T-helper 2 cell treated with Interferon-gamma antibody and Interleukin-4, amounts not matched to agents 5 μg/mL and 100 μg/mL, for 36 hours (primary cell): ENCODE results near the gene MARS1.
A peak's percentile ranks its signal among the peaks of the same experiment; 100 is the strongest.

Experiments used
- DNase-seq: peaks from one replicate; pipeline ENCODE4 v3.0.0; 2021; ENCODE audit warnings: low spot score
- H3K27ac Mint-ChIP-seq: one replicate; pipeline ENCODE4 v1.8.0; 2021; ENCODE audit warnings: mild to moderate bottlenecking, mixed read lengths
- H3K27me3 Mint-ChIP-seq: one replicate; pipeline ENCODE4 v1.8.0; 2021; ENCODE audit warnings: low read depth, mixed read lengths
- H3K36me3 Mint-ChIP-seq: one replicate; pipeline ENCODE4 v1.8.0; 2021; ENCODE audit warnings: low read depth, mixed read lengths
- H3K4me1 Mint-ChIP-seq: one replicate; pipeline ENCODE4 v1.8.0; 2021; ENCODE audit warnings: low read depth, mixed read lengths
- H3K4me3 Mint-ChIP-seq: one replicate; pipeline ENCODE4 v1.8.0; 2022; ENCODE audit warnings: mild to moderate bottlenecking, moderate library complexity, mixed read lengths
- H3K9me3 Mint-ChIP-seq: one replicate; pipeline ENCODE4 v1.8.0; 2021; ENCODE audit warnings: mixed read lengths

The MARS1 gene

GRCh38 chr12:57472391-57472790 is 15.5 kb upstream of the MARS1 start:
- H3K4me3 Mint-ChIP-seq, result no peak overlapping the region
- H3K27me3 Mint-ChIP-seq, result no peaks in the 10 kb centered on the region
- DNase-seq, result no peak
- no peak overlapping the region for H3K27ac Mint-ChIP-seq
- peaks cover 64% of the 10 kb centered on the region for H3K36me3 Mint-ChIP-seq
- no peaks in the 10 kb centered on the region for H3K9me3 Mint-ChIP-seq
- peaks cover 31% of the 10 kb centered on the region for H3K4me1 Mint-ChIP-seq

DNA sequence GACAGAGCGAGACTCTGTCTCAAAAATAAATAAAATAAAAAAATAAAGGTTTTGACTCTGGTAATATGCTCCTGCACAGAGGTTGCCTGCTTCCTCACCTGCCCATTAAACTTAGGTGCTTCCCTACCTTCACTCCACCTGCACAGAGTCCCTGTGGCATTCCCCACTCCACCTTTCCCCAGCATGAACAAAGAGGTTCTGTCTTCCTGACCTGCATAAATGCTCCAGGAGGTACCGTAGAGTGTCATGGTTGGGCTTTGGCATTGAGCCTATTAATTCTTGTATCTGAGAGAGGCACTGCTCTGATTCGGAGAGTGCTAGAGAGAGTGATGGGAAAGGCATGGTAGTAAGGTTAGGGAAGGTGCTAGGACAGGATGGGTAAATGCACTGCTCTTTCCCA is 14.5 kb upstream of the MARS1 start:
- peaks cover 39% of the 10 kb centered on the region for H3K4me1 Mint-ChIP-seq

DNA sequence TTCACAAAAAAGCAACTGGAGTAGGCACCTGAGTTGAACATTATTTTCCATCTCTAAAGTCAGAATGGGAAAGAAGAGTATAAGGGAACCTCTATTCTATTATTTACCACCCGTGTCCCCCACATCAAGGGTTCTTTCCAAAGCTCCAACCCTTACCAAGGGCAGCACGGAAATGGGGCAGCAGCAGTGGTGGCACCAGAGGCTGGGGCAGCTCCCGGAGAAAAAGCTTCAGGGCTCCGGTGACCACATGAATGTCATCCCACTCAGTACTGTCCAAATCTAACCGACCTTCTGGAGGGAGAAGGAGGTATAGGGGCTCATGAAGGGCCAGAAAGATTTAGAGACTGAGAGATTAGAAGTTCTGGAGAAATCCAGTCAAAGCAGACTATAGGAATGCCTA is 14.0 kb upstream of the MARS1 start:
- Mint-ChIP-seq H3K4me1 (peaks cover 44% of the 10 kb centered on the region), H3K36me3 (peaks cover 64% of the 10 kb centered on the region), H3K27me3 (no peaks in the 10 kb centered on the region), H3K4me3 (peak overlapping the region; percentile 72), H3K9me3 (no peaks in the 10 kb centered on the region), H3K27ac (peak overlapping the region; percentile 64)
- DNase-seq, result no peak

More for the DNA sequence above, 14.5 kb upstream of the MARS1 start:
- no peak overlapping the region for H3K27ac Mint-ChIP-seq
- no peak overlapping the region for H3K4me3 Mint-ChIP-seq
- H3K9me3 Mint-ChIP-seq, result no peaks in the 10 kb centered on the region
- no peak for DNase-seq
- peaks cover 61% of the 10 kb centered on the region for H3K36me3 Mint-ChIP-seq
- H3K27me3 Mint-ChIP-seq, result no peaks in the 10 kb centered on the region

DNA sequence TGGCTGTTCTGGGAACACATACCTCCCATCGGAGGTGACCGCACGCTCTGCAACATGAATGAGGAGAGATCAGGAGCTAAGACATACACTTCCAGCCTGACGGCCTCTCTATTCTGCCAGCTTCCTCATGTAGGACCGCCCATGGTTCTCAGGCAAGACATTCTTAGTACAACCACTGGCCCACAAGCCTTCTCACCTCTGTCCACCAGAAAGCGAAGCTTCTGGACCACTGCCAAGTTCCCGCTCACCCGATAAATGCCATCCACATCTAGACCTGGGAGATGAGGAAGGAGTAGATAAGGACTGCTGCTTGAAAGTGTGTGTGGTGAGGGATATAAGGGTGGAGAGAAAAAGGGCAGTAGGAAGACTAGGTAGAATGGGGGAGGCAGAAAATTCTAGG is 13.4 kb upstream of the MARS1 start:
- Mint-ChIP-seq H3K9me3 (no peaks in the 10 kb centered on the region), H3K27me3 (no peaks in the 10 kb centered on the region), H3K4me1 (peaks cover 50% of the 10 kb centered on the region), H3K36me3 (peaks cover 59% of the 10 kb centered on the region), H3K27ac (peak overlapping the region; percentile 64), H3K4me3 (peak overlapping the region; percentile 72)
- no peak for DNase-seq

- peak overlapping the region; percentile 64 for H3K27ac Mint-ChIP-seq
- no peaks in the 10 kb centered on the region for H3K27me3 Mint-ChIP-seq
- no peak for DNase-seq
- H3K36me3 Mint-ChIP-seq, result peaks cover 55% of the 10 kb centered on the region
- H3K4me3 Mint-ChIP-seq, result peak overlapping the region; percentile 72
- no peaks in the 10 kb centered on the region for H3K9me3 Mint-ChIP-seq
- H3K4me1 Mint-ChIP-seq, result peaks cover 54% of the 10 kb centered on the region
These were observed 13.0 kb upstream of the MARS1 start for GRCh38 chr12:57474862-57475261.

DNA sequence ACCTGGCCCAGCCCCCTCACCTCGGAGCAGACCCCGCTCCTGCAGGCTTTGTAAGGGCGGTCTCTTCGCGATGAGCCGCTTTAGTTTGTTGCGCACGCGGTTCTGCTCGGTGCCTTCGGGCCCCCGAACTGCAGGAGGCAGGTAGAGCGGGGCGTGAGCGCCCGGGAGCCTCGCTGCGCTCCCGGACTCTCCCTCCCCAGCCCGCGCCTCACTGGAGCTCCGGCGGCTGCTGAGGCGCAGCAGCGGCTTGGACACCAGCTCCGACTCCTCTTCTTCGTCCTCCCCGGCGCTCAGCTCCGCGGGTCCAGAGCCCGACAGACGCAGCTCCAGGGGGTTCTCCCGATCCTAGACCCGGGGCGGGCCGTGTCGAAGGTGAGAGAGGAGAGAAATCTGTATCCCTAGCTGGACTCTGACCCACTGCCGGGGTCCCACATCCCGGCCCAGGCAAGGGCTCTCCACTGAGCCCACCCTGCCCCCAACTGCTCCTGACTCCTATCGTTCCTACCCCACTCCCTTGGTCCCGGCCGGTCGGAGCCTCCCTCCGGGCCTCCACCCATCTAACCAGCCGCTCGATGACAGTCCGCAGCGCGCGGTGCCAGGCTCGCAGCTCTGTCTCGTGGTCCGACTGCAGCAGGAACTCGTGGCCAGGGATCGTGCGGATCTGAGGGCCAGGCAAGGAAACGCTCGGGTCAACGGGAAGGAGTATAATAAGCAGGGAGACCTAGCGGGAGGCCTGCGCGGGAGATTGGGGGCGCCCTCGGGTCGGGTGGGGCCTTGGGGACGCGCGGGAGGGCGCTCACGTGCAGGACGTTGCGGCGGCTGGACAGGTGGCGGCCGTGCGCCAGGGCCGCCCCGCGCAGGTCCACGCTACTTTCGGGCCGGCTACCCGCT is 12.4 kb upstream of the MARS1 start:
- Mint-ChIP-seq H3K4me1 (peaks cover 58% of the 10 kb centered on the region), H3K27me3 (no peaks in the 10 kb centered on the region), H3K4me3 (peak overlapping the region; percentile 96), H3K9me3 (no peaks in the 10 kb centered on the region), H3K36me3 (peaks cover 55% of the 10 kb centered on the region), H3K27ac (peak overlapping the region; percentile 46)
- DNase-seq, result no peak

DNA sequence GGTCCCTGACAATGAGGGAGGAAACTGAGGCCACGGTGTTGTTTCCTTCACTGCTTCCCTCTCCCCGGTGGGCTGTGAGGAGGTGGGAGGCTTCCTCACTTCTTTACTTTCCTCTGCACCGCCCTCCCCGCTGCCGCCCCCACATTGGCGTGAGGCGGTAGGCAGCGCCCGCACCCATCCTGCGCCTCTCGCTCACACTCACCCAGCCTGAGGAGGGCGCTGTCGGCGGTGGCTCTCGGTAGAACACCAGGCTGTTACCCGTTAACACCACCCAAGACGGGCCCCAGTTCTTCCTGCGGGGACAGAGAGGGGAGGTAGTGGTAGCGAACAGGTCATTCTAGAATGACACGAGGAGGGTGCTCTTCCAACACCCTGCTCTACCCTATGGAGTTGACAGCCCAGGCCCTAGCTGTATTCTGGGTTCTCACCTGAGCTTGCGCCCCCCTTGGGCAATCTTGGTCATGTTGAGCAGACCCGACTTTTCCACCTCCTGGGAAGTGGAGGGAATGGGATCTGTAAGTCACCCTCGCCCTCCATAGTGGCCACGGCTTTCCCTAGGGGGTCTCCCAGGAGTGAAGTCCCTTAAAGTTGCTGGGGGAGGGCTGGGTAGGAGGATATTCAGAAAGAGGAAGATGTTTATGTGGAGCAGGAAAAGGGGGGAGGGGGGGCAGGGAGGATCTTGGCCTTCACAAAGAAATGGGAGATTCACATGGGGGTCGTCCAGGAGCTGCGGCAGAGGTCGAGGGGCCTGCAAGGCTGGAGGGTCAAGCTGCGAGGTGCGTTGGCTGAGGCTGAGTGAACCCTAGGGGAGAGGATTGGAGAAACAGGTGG is 11.5 kb upstream of the MARS1 start:
- Mint-ChIP-seq H3K27ac (peak overlapping the region; percentile 99), H3K4me1 (peaks cover 64% of the 10 kb centered on the region), H3K4me3 (peak overlapping the region; percentile 96), H3K27me3 (no peaks in the 10 kb centered on the region), H3K9me3 (no peaks in the 10 kb centered on the region), H3K36me3 (peaks cover 51% of the 10 kb centered on the region)
- DNase-seq, result peak; percentile 81

DNA sequence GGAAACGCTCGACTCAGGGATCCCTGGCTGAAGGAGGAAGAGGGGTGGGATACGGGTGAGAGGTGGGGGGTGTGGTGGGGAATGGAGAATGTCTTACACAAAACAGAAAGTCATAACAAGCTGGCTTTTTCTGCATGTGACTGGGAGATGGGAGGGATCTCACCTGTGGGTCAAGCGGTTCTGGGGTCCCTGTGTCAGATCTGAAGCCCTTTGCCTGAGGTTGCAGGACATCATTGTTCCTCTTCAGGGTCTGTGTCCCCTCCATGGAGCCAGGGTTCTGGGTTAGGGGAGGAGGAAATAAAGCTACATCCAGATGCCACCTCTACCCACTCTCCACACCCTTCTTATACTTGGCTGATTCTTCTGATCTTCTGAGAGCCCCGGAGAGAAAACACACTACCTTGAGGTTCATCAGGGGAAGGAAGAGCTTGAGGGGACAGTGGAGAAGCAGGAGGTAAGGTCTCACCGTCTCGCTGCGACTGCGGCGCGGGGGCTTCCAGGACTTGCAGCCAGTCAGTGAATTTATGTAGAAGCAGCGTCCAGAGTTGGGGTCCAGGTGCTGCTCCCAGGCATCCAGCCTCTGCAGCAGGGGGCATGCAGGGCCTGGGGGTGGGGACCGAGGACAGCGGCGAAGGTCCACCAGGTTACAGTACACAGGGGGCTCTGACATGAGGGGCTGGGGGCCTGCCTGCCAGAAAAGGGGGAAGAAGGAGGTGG is 10.7 kb upstream of the MARS1 start:
- H3K36me3 Mint-ChIP-seq, result peaks cover 46% of the 10 kb centered on the region
- peak overlapping the region; percentile 99 for H3K27ac Mint-ChIP-seq

DNA sequence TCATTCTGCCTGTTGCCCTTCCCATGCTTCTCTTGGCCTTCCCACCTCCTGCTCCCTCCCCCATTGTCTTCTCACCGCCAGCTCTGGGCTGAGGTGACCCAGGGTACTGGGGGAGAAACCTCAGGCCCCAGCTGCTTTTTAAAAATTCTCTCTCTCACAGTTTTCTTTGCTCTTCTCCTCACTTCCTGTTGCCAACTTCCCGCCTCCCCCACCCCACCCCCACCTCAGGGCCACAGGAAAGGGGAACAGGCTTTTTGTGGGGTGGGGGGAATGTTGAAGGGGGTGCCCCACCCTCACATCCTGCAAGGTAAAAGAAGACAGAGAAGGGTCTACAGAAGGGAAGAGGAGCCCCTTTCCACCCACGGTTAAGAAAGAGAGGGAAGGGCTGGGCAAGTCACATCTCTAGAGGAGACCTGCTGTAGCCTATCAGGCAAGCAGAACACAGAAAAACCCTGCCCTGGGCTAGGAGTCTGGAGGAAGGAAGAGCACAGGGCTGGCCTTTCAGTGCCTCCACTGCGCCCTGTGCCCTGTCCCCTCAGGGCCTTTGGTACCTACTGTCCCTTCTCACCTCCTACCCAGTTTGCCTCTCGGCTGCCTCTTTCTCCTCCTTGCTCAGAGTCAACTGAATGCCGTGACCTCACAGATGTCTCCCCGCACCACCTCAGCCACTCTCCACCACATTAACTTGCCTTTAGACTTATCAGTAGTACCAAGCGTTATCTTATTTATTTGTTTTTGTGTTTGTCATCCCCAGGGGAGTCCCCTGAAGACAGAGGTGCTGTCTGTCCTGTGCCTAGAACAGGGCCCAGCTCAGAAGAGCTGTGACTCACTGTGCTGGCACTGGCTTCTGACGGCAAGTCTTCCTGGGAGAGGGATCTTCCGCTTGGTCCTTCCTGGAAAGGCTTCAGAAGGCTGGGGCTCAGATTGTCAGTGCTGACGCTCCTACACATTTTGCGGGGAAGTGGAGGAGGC is 9.9 kb upstream of the MARS1 start:
- H3K27me3 Mint-ChIP-seq, result no peaks in the 10 kb centered on the region
- H3K4me3 Mint-ChIP-seq, result peak overlapping the region; percentile 96
- H3K27ac Mint-ChIP-seq, result peak overlapping the region; percentile 99
- DNase-seq, result peak; percentile 62
- peaks cover 39% of the 10 kb centered on the region for H3K36me3 Mint-ChIP-seq
- peaks cover 60% of the 10 kb centered on the region for H3K4me1 Mint-ChIP-seq
- H3K9me3 Mint-ChIP-seq, result no peaks in the 10 kb centered on the region

More for the DNA sequence above, 10.7 kb upstream of the MARS1 start:
- Mint-ChIP-seq H3K9me3 (no peaks in the 10 kb centered on the region), H3K4me3 (peak overlapping the region; percentile 96), H3K4me1 (peaks cover 64% of the 10 kb centered on the region), H3K27me3 (no peaks in the 10 kb centered on the region)
- DNase-seq, result no peak

DNA sequence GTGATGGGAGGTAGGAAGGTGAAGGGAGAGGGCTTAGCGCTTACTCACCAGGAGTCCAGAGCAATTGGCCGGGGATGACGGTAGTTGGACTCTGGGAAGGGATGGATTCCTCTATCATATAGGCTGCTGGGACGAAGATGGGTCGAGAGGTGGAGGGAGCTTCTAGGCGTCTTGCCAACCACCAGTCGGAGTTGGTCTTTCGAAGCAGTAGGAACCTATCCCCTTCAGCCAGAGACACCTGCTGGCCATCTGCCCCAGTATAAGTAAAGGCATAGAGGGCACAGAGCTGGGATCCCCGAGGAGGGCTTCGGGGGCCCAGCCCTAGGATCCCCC is 8.9 kb upstream of the MARS1 start:
- no peaks in the 10 kb centered on the region for H3K27me3 Mint-ChIP-seq
- peak overlapping the region; percentile 96 for H3K4me3 Mint-ChIP-seq
- no peaks in the 10 kb centered on the region for H3K9me3 Mint-ChIP-seq
- DNase-seq, result no peak
- peaks cover 31% of the 10 kb centered on the region for H3K36me3 Mint-ChIP-seq
- peaks cover 56% of the 10 kb centered on the region for H3K4me1 Mint-ChIP-seq
- peak overlapping the region; percentile 99 for H3K27ac Mint-ChIP-seq

- Mint-ChIP-seq H3K9me3 (no peaks in the 10 kb centered on the region), H3K27me3 (no peaks in the 10 kb centered on the region), H3K4me3 (peak within 1 kb of the TSS; percentile 96), H3K27ac (peak within 1 kb of the TSS; percentile 99), H3K4me1 (peaks cover 50% of the 10 kb centered on the region), H3K36me3 (peaks cover 26% of the 10 kb centered on the region)
- peak; percentile 50 for DNase-seq
These were observed 8.3 kb upstream of the MARS1 start, which contains the start of gene ARHGAP9 for GRCh38 chr12:57479376-57480115. ARHGAP9 (minus strand) TSS chr12:57479866; CDS start chr12:57479406, 460 bp downstream.

GRCh38 chr12:57481671-57482070 is 6.2 kb upstream of the MARS1 start:
- peaks cover 40% of the 10 kb centered on the region for H3K4me1 Mint-ChIP-seq
- DNase-seq, result no peak
- H3K36me3 Mint-ChIP-seq, result peaks cover 14% of the 10 kb centered on the region
- H3K27me3 Mint-ChIP-seq, result no peaks in the 10 kb centered on the region
- no peak overlapping the region for H3K4me3 Mint-ChIP-seq
- H3K27ac Mint-ChIP-seq, result peak overlapping the region; percentile 85
- no peaks in the 10 kb centered on the region for H3K9me3 Mint-ChIP-seq
